ENCODE data around the gene ITGB2. TPM values are rescaled to one million over a fixed set of nuclear protein-coding genes. Genes with fewer than 3 reads are reported as not detected.

ITGB2 gene
- total and polyA plus RNA-seq, 5 donors = 11.9 to 46.5 (median 27.1) TPM

DNA sequence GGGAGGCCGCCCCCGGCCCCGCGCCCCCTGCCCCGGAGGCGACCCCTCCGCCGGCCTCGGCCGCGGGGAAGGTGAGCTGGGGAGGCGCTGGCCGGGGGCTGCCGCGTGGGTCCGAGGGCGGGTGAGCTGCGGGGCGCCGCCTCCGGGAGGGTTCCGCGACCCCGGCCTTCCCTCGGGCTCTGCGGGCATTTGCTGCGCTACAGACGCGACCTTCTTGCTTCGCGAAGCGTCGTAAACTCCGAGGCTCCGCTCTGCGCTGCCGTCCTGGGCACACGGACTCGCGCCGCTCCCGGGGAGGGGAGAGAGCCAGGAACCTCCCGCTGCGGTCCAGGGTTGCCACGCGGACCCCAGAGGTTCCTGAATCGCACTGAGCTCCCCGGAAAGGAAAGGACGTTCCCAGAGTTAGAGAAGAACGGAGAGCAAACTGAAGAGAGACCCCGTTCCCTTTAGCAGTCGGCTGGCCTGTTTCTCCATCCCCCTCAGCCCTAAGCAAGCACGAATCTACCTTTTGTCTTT lies 19.5 kb upstream of the ITGB2 start:
- Histone ChIP-seq H3K27ac (ENCODE audit: low read length) (no peak overlapping the region), H3K9me3 (ENCODE audit: control insufficient read depth, low read length) (no peaks in the 10 kb centered on the region), H3K4me3 (ENCODE audit: low read length) (peak overlapping the region; percentile 96), H3K4me1 (ENCODE audit: control insufficient read depth, insufficient read depth, low read length) (no peaks in the 10 kb centered on the region), H3K27me3 (ENCODE audit: control insufficient read depth, insufficient read depth) (no peaks in the 10 kb centered on the region)
- DNase-seq = peak in 1 of 3 donors; percentile 55
- peak in 1 of 2 donors; percentile 19 for ATAC-seq
- under 1% methylated on average over 53 of the region's 53 CpGs for WGBS
- intact Hi-C loops (cut with DNase I) = no loop called here

DNA sequence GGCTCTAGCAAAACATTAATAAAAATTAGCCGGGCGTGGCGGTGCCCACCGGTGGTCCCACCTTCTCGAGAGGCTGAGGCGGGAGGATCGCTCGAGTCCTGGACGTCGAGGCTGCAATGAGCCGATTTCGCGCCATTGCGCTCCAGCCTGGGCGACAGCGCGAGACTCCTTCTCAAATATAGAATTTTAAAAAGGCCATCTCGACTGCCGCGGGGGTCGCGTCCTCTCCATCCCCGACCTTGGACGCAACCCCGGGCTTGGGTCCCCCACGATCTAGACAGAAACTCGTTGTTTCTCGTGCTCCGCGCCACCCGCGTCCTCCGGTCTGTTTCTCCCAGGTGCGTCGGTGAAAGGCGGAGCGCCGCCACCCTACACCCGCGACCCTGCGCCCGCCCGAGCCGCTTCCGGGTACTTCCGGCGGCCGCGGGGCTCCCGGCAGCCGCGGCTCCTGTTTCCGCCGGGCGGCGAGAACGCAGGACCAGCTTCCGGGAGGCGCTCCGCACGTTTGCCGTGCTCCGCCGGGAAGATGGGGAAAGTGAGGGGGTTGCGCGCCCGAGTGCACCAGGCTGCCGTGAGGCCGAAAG lies 18.9 kb upstream of the ITGB2 start, which contains the start of gene SLX9:
SLX9 (plus strand) TSS at position 498 of the 584 bp plus-strand sequence; CDS start at position 527, 29 bp downstream.
- DNase-seq (peak; percentile 78 to 92 (median 90)), ATAC-seq (peak; percentile 93 to 94)
- Histone ChIP-seq H3K27me3 (ENCODE audit: control insufficient read depth, insufficient read depth) (no peaks in the 10 kb centered on the region), H3K4me3 (ENCODE audit: low read length) (peak within 1 kb of the TSS; percentile 96), H3K9me3 (ENCODE audit: control insufficient read depth, low read length) (no peaks in the 10 kb centered on the region), H3K27ac (ENCODE audit: low read length) (no peak within 1 kb of the TSS), H3K4me1 (ENCODE audit: control insufficient read depth, insufficient read depth, low read length) (no peaks in the 10 kb centered on the region)
- intact Hi-C loops (cut with DNase I) = loop anchor here (10.0 kb wide), 2 partner anchors 135 to 145 kb away; partner anchors contain the start of gene UBE2G2 (in 3 of the 4)
- 2% methylated on average over 69 of the region's 69 CpGs for WGBS

DNA sequence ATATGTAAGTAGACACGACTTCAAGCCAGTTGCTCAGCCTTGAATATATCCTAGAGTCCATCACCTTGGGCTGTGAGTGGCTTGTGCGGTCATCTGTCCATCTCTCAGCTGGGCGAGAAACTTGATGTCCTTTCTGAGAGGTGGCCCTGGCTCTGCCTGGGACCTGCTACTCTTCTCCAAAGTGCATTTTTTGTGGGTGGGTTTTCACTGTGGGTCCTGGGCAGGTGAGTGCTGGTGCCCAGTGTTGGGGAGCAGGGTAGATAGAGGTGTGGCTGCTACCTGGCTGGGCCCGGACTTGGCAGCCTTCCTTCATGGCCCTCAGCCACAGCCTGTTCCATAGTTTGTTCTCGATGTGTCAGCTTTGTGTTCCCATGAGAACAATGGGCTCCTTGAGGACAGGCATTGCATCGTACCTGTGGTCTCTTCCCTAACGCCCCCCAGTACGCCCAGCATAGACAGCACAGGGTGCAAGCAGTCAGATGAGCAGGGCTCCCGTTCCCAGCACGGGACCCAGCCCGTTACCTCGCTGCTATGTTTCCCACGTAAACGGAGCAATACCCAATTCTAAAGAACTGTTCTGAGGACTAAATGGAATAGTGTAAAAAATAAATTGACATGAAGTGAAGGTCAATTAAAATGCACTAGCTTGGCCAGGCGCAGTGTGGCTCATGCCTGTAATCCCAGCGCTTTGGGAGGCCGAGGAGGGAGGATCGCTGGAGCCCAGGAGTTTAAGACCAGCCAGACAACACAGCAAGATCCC lies 18.3 kb upstream of the ITGB2 start:
- WGBS = 87% methylated on average over 18 of the region's 18 CpGs
- ATAC-seq (no peak), DNase-seq (peak in 1 of 3 donors; percentile 20)
- Histone ChIP-seq H3K27me3 (ENCODE audit: control insufficient read depth, insufficient read depth) (no peaks in the 10 kb centered on the region), H3K4me3 (ENCODE audit: low read length) (peak overlapping the region; percentile 96), H3K27ac (ENCODE audit: low read length) (no peak overlapping the region), H3K9me3 (ENCODE audit: control insufficient read depth, low read length) (no peaks in the 10 kb centered on the region), H3K4me1 (ENCODE audit: control insufficient read depth, insufficient read depth, low read length) (no peaks in the 10 kb centered on the region)
- intact Hi-C loops (cut with DNase I) = loop anchor here (10.0 kb wide), 2 partner anchors 134 to 144 kb away; partner anchors contain the start of gene UBE2G2 (in 3 of the 4)

DNA sequence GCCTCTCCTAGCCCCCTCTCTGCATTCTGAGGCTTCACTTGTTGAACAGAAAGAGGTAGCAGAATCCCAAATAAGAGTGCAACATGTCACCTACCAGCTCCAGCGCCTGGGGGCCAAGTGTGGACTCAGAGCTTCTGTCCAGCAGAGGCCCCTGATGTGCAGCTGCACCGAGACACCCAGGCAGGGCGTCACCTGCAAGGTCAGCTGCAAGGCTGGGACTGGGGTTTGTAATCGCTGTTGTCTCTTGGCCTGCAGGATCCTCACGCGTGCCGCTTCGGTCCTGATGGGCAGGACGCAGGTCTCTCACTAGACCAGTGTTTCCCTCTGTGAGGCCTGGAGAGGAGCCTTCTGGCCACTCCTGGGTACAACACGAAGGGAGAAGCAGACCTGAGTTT lies 14.8 kb upstream of the ITGB2 start:
- no peaks in the 10 kb centered on the region for H3K27me3 ChIP-seq (ENCODE audit: control insufficient read depth, insufficient read depth)
- no peaks in the 10 kb centered on the region for H3K4me1 ChIP-seq (ENCODE audit: control insufficient read depth, insufficient read depth, low read length)
- no peaks in the 10 kb centered on the region for H3K9me3 ChIP-seq (ENCODE audit: control insufficient read depth, low read length)
- DNase-seq (peak in 2 of 3 donors; percentile 4 to 43), ATAC-seq (no peak)
- no peak overlapping the region for H3K27ac ChIP-seq (ENCODE audit: low read length)
- intact Hi-C loops (cut with DNase I) = loop anchor here (10.0 kb wide), 2 partner anchors 131 to 141 kb away; partner anchors contain the start of gene UBE2G2 (in 3 of the 4)
- H3K4me3 ChIP-seq (ENCODE audit: low read length) = no peak overlapping the region
- 90% methylated on average over 10 of the region's 10 CpGs for WGBS

DNA sequence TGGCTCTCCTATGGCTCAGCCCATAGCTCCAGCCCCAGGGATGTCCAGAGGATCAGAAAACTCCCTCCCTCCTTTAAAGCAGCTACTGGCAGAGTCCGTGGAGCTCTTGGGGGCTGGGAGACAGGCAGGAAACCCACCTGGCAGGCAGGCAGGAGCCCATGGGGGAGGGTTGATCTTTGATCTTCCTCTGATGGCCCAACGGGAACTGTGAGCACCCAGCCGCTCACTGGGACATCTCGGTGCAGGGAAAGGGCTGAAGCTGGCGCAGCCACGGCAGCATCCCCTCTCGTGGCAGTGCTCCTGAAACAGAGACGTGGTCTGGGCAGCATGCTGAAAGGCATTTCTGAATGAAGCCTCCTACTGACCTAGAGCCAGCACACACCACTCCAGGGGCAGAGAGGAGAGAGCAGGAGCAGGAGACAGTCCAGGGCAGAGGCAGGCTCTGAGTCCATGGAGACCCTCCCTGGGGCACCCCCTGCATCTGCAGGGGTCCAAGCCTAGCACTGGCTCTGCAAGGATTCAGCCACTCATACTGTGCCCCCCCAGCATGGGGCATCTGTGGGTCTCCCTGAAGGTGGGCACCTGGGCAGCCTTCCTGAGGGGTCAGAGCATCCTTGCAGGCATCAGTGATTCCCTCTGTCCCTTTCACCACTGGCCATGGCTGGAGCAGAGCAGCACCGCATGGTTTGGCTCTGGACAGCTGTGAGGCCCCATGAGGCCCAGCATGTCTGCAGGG lies 14.3 kb upstream of the ITGB2 start:
- intact Hi-C loops (cut with DNase I) = loop anchor here (5.0 to 10.0 kb wide), 3 partner anchors 43 to 140 kb away; partner anchors contain the start of gene UBE2G2 (in 3 of the 4)
- 89% methylated on average over 9 of the region's 9 CpGs for WGBS
- Histone ChIP-seq H3K9me3 (ENCODE audit: control insufficient read depth, low read length) (no peaks in the 10 kb centered on the region), H3K27ac (ENCODE audit: low read length) (no peak overlapping the region), H3K4me1 (ENCODE audit: control insufficient read depth, insufficient read depth, low read length) (no peaks in the 10 kb centered on the region), H3K4me3 (ENCODE audit: low read length) (no peak overlapping the region), H3K27me3 (ENCODE audit: control insufficient read depth, insufficient read depth) (no peaks in the 10 kb centered on the region)
- ATAC-seq (no peak), DNase-seq (peak; percentile 0 to 42 (median 40))

DNA sequence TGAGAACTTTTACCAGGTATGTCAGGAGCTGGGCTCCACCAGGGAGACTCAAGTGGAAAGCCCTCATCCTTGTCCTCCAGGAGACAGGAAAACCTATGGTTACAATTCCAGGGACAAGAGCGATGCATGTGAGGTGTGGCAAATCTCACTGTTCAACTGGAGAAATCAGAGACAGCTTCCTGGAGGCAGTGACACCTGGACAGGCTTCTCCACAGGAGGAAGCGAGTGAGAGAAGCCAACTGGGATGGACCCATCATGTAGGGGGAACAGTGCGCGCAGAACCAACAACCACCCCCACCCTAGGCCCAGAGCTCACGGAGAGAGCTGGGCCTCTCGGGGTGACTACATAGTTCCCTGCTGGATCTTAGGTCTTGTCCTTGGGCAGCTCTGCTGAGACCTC lies 13.6 kb upstream of the ITGB2 start:
- intact Hi-C loops (cut with DNase I) = loop anchor here (5.0 to 10.0 kb wide), 3 partner anchors 42 to 139 kb away; partner anchors contain the start of gene UBE2G2 (in 3 of the 4)
- H3K27me3 ChIP-seq (ENCODE audit: control insufficient read depth, insufficient read depth) = no peaks in the 10 kb centered on the region
- no peak overlapping the region for H3K27ac ChIP-seq (ENCODE audit: low read length)
- no peaks in the 10 kb centered on the region for H3K4me1 ChIP-seq (ENCODE audit: control insufficient read depth, insufficient read depth, low read length)
- DNase-seq (no peak), ATAC-seq (no peak)
- WGBS = 98% methylated on average over 6 of the region's 6 CpGs
- no peak overlapping the region for H3K4me3 ChIP-seq (ENCODE audit: low read length)
- no peaks in the 10 kb centered on the region for H3K9me3 ChIP-seq (ENCODE audit: control insufficient read depth, low read length)

DNA sequence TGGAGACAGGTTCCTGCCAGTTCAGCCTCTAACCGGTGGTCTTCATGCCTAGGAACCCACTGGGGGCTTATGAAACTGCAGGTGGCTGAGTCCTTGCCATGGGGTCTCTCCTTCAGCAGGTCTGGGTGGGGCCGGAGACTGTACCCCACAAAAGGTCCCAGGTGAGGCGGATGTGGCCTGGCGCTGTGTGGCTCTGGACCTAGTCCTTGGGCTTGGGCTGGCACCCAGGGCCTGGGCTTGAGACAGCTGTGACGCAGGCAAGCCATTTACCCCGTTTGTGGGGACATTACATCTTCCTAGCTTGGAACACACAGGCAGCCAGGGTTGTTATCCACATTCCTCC lies 13.2 kb upstream of the ITGB2 start:
- DNase-seq (peak in 1 of 3 donors; percentile 53), ATAC-seq (no peak)
- Histone ChIP-seq H3K4me3 (ENCODE audit: low read length) (no peak overlapping the region), H3K9me3 (ENCODE audit: control insufficient read depth, low read length) (no peaks in the 10 kb centered on the region), H3K27me3 (ENCODE audit: control insufficient read depth, insufficient read depth) (no peaks in the 10 kb centered on the region), H3K27ac (ENCODE audit: low read length) (no peak overlapping the region), H3K4me1 (ENCODE audit: control insufficient read depth, insufficient read depth, low read length) (no peaks in the 10 kb centered on the region)
- 95% methylated on average over 6 of the region's 6 CpGs for WGBS
- intact Hi-C loops (cut with DNase I) = loop anchor here (5.0 to 10.0 kb wide), 3 partner anchors 42 to 139 kb away; partner anchors contain the start of gene UBE2G2 (in 3 of the 4)

DNA sequence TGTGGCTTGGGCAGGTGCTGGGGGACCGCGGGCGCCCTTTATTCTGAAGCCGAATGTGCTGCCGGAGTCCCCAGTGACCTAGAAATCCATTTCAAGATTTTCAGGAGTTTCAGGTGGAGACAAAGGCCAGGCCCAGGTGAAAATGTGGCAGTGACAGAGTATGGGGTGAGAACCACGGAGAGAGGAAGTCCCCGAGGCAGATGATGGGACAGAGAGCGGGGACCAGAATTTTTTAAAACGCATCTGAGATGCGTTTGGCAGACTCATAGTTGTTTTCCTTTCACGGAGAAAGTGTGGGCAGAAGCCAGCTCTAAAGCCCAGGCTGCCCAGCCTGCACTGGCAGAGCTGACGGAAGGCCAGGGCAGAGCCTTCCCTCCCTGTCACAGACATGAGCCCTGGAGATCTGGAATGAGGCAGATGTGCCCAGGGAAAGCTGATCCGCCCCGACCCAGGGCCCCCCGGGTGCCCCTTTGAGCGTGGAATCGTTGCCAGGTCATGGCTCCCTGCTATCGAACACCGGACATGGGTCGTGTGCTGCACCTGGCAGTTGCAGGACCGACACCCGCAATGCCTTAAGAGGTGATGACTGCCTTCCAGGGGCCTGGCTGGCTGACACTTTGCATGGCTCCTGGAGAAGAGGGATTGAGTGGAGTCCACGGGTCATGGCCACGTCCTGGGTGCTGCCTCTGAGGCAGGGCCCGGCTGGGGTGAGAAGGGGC lies 12.7 kb upstream of the ITGB2 start:
- no peaks in the 10 kb centered on the region for H3K27me3 ChIP-seq (ENCODE audit: control insufficient read depth, insufficient read depth)
- peak in 1 of 3 donors; percentile 47 for DNase-seq
- H3K27ac ChIP-seq (ENCODE audit: low read length) = no peak overlapping the region
- H3K4me3 ChIP-seq (ENCODE audit: low read length) = no peak overlapping the region
- 74% methylated on average over 25 of the region's 25 CpGs for WGBS
- H3K4me1 ChIP-seq (ENCODE audit: control insufficient read depth, insufficient read depth, low read length) = no peaks in the 10 kb centered on the region
- no peaks in the 10 kb centered on the region for H3K9me3 ChIP-seq (ENCODE audit: control insufficient read depth, low read length)
- no peak for ATAC-seq
- intact Hi-C loops (cut with DNase I) = loop anchor here (5.0 to 10.0 kb wide), 3 partner anchors 41 to 139 kb away; partner anchors contain the start of gene UBE2G2 (in 3 of the 4)

DNA sequence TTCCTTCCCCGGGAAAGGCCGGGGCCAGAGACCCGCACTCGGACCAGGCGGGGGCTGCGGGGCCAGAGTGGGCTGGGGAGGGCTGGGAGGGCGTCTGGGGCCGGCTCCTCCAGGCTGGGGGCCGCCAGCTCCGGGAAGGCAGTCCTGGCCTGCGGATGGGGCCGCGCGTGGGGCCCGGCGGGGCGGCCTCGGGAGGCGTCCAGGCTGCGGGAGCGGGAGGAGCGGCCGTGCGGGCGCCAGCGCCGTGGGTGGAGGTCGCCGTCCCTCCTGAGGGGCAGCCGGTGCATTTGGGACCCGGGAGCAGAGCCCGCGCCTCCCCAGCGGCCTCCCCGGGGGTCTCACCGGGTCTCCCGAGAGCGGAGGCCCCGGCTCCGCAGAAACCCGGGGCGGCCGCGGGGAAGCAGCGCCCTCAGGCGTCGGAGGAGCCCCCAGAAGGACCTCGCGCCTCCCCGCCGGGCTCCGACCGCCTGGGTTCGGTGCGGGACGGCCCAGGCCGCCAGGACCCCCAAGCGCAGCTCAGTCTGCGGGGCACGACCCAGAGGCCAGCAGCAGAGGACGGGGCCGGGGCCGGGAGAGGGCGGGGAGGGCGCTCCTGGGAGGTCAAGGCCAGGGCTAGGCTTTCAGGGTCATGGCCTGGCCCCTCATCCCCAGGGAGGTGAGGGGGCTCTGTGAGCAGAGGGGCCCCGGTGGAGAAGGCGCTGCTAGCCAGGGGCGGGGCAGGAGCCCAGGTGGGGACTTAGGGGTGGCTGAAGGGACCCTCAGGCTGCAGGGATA lies 11.9 kb upstream of the ITGB2 start:
- Histone ChIP-seq H3K27ac (ENCODE audit: low read length) (no peak overlapping the region), H3K4me1 (ENCODE audit: control insufficient read depth, insufficient read depth, low read length) (no peaks in the 10 kb centered on the region), H3K4me3 (ENCODE audit: low read length) (peak overlapping the region; percentile 50), H3K9me3 (ENCODE audit: control insufficient read depth, low read length) (no peaks in the 10 kb centered on the region), H3K27me3 (ENCODE audit: control insufficient read depth, insufficient read depth) (no peaks in the 10 kb centered on the region)
- DNase-seq = peak in 2 of 3 donors; percentile 74 to 75
- intact Hi-C loops (cut with DNase I) = loop anchor here (5.0 to 10.0 kb wide), 3 partner anchors 40 to 138 kb away; partner anchors contain the start of gene UBE2G2 (in 3 of the 4)
- ATAC-seq = peak; percentile 34 to 50
- 2% methylated on average over 68 of the region's 68 CpGs for WGBS
